SK-N-MC (cell line): Measurements from ENCODE around the gene MKLN1.

ENCODE experiments used
- EZH2 ChIP-seq: fragments of 200-600 bp; sonication (generic); IDR thresholded peaks from one replicate; pipeline ENCODE4 v1.6.1; 2017; ENCODE audit warnings: antibody characterized with exemption
- POLR2AphosphoS5 ChIP-seq: IDR thresholded peaks from 2 replicates; pipeline ENCODE4 v1.6.1; 2012; ENCODE audit warnings: mild to moderate bottlenecking, low read depth, low read length, borderline replicate concordance

DNA sequence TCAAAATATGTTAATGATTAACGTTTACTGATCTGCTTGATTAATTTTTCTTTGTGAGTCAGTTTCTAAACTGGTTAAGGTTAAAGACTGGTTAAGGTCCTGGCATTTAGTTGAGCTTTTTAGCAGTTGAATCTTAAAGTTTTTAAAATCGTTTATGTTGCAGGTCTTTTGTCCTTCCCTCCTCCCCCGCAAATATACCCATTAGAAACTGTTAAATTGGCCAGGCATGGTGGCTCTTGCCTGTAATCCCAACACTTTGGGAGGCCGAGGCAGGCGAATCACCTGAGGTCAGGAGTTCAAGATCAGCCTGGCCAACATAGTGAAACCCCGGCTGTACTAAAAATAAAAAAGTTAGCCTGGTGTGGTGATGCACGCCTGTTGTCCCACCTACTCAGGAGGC is 127.9 kb downstream of the MKLN1 start:
- TF ChIP-seq EZH2 (no peak), POLR2AphosphoS5 (no peak)
